ENCODE data around the gene TET2.

The TET2 gene

GRCh38 chr4:105158837-105159236, 12.2 kb downstream of the TET2 start:
- no peaks in the 10 kb centered on the region for H3K9me3 ChIP-seq (ENCODE audit: control insufficient read depth, low read length)
- no peak for TF ChIP-seq CTCF (IDR thresholded peaks at IDR 0.05)
- H3K9ac ChIP-seq, result no peak overlapping the region
- H3K27me3 ChIP-seq (ENCODE audit: control insufficient read depth, insufficient read depth, low read length), result no peaks in the 10 kb centered on the region
- no peak overlapping the region for H2AFZ ChIP-seq
- no peaks in the 10 kb centered on the region for H3K36me3 ChIP-seq (ENCODE audit: control insufficient read depth, insufficient read depth, low read length)
- no peak overlapping the region for H3K27ac ChIP-seq
- H3K4me1 ChIP-seq, result peaks cover 5% of the 10 kb centered on the region
- no peak overlapping the region for H3K4me3 ChIP-seq (ENCODE audit: low read depth, low read length)
- peaks cover 8% of the 10 kb centered on the region for H3K79me2 ChIP-seq
- no peak overlapping the region for H3K4me2 ChIP-seq (ENCODE audit: low read length)

- Histone ChIP-seq H3K4me1 (no peaks in the 10 kb centered on the region), H3K4me3 (ENCODE audit: low read depth, low read length) (no peak overlapping the region), H3K79me2 (peaks cover 8% of the 10 kb centered on the region), H3K9me3 (ENCODE audit: control insufficient read depth, low read length) (no peaks in the 10 kb centered on the region), H3K27ac (no peak overlapping the region), H2AFZ (no peak overlapping the region), H3K27me3 (ENCODE audit: control insufficient read depth, insufficient read depth, low read length) (no peaks in the 10 kb centered on the region), H3K4me2 (ENCODE audit: low read length) (no peak overlapping the region), H3K9ac (no peak overlapping the region), H3K36me3 (ENCODE audit: control insufficient read depth, insufficient read depth, low read length) (no peaks in the 10 kb centered on the region)
- TF ChIP-seq CTCF (IDR thresholded peaks at IDR 0.05), result no peak
Measured at GRCh38 chr4:105162123-105162796, 15.6 kb downstream of the TET2 start.

- peaks cover 5% of the 10 kb centered on the region for H3K79me2 ChIP-seq
Measured at GRCh38 chr4:105164548-105164947, 17.9 kb downstream of the TET2 start.

GRCh38 chr4:105166066-105166465, 19.4 kb downstream of the TET2 start:
- H3K36me3 ChIP-seq (ENCODE audit: control insufficient read depth, insufficient read depth, low read length), result no peaks in the 10 kb centered on the region
- no peak for TF ChIP-seq CTCF (IDR thresholded peaks at IDR 0.05)
- H3K9ac ChIP-seq, result no peak overlapping the region
- H3K27ac ChIP-seq, result no peak overlapping the region
- no peaks in the 10 kb centered on the region for H3K27me3 ChIP-seq (ENCODE audit: control insufficient read depth, insufficient read depth, low read length)
- H3K9me3 ChIP-seq (ENCODE audit: control insufficient read depth, low read length), result no peaks in the 10 kb centered on the region
- no peak overlapping the region for H3K4me2 ChIP-seq (ENCODE audit: low read length)
- H3K79me2 ChIP-seq, result peaks cover 2% of the 10 kb centered on the region
- H2AFZ ChIP-seq, result no peak overlapping the region
- H3K4me3 ChIP-seq (ENCODE audit: low read depth, low read length), result no peak overlapping the region
- H3K4me1 ChIP-seq, result no peaks in the 10 kb centered on the region

More at GRCh38 chr4:105164548-105164947, 17.9 kb downstream of the TET2 start:
- Histone ChIP-seq H3K9ac (no peak overlapping the region), H3K36me3 (ENCODE audit: control insufficient read depth, insufficient read depth, low read length) (no peaks in the 10 kb centered on the region), H3K27me3 (ENCODE audit: control insufficient read depth, insufficient read depth, low read length) (no peaks in the 10 kb centered on the region), H3K4me3 (ENCODE audit: low read depth, low read length) (no peak overlapping the region), H3K27ac (no peak overlapping the region), H2AFZ (no peak overlapping the region), H3K4me1 (no peaks in the 10 kb centered on the region), H3K4me2 (ENCODE audit: low read length) (no peak overlapping the region), H3K9me3 (ENCODE audit: control insufficient read depth, low read length) (no peaks in the 10 kb centered on the region)
- TF ChIP-seq CTCF (IDR thresholded peaks at IDR 0.05), result no peak

- no peak overlapping the region for H3K4me2 ChIP-seq (ENCODE audit: low read length)
- no peaks in the 10 kb centered on the region for H3K4me1 ChIP-seq
- H3K9ac ChIP-seq, result no peak overlapping the region
- H3K4me3 ChIP-seq (ENCODE audit: low read depth, low read length), result no peak overlapping the region
- H3K27me3 ChIP-seq (ENCODE audit: control insufficient read depth, insufficient read depth, low read length), result no peaks in the 10 kb centered on the region
- no peaks in the 10 kb centered on the region for H3K9me3 ChIP-seq (ENCODE audit: control insufficient read depth, low read length)
- H3K27ac ChIP-seq, result no peak overlapping the region
- H2AFZ ChIP-seq, result no peak overlapping the region
- H3K36me3 ChIP-seq (ENCODE audit: control insufficient read depth, insufficient read depth, low read length), result no peaks in the 10 kb centered on the region
- peaks cover 2% of the 10 kb centered on the region for H3K79me2 ChIP-seq
- no peak for TF ChIP-seq CTCF (IDR thresholded peaks at IDR 0.05)
Measured at GRCh38 chr4:105170711-105171110, 24.0 kb downstream of the TET2 start.
